Stimulated activated CD4-positive, alpha-beta T cell treated with anti-CD3 and anti-CD28 coated beads, Interleukin-12 subunit alpha, Interleukin-12 subunit beta, amount 100 ng/mL, for 24 hours (primary cell): ENCODE data around the gene ZNF511.

Source experiments
- DNase-seq, 2 experiments: peaks; one replicate each; pipeline ENCODE4 v3.0.0-alpha.2; 2020; ENCODE audit warnings: low read depth in 2 of 2

ZNF511 gene

DNA sequence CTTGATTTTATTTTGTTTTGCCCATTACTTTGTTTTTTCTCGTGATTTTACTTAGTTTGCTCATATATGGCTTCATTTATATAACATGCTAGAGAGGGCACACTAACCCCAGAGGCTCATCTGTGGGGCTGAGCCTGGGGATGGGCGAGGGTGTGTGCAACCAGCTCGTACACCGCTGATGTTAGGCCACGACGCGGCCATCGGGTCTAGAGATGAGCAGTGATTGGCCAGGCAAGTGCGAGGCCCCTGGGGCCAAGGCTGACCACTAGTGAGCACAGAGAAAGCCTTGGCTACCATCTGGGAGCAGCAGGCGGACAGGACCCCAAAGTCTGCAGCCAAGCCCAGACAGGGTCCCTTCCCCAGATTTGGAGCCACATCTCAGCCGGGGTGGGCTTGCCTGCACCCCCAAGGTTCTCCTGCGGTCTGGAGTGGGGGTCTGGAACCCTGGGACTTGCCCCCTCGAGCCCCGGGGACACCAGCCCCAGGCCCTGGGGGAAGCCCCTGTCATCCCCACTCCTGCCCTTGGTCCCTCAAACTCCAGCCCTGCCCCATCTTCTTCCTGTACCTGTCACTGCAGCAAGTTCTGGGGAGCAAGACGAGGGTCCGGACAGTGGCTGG is 45.4 kb downstream of the ZNF511 start:
- DNase-seq, result no peak

DNA sequence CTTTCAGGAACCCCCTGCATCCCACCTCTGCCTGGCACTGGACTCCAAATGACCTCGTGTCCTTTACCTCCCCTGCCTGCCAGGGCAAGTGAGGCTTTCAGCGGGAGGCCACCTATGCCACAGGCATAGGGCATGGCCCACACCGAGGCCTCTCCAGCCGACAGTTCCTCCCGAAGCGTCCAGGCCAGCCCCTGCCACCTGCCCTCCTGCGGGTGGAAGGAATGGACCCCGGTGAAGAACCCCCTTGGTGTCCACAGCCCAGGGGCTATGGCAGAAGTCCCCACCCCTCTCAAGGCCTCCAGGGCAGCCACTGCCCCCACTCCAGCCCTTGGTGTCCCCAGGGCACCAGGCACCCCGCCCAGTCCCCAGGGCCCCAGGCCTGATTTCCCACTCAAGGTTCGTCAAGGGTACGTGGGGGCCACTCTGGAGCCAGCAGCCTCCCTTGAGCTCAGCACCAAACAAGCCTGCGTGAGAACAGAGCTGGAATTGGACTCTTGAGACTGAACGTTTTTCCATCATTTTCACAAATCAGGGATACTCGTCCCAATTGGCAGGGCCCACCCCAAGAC is 46.0 kb downstream of the ZNF511 start:
- no peak for DNase-seq

DNA sequence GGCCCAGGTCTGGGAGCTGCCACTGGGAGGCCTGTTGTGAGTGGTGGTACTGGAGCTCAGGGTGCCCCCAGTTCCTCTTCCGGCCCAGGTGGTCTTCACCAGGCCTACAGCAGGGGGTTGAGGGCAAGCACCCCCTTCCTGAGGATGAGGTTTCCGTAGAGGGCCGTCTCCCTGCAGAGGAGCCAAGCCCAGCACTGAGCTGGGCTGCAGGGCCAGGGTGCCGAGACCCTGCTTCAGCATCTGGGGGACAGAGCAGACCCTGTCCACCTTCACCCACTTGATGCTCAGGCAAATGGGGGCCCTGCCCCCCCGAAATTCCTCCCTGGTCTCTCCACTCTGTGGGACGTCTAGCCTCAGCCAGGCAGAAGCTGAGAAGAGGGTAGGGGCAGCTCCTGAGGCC is 46.6 kb downstream of the ZNF511 start:
- DNase-seq, result no peak

DNA sequence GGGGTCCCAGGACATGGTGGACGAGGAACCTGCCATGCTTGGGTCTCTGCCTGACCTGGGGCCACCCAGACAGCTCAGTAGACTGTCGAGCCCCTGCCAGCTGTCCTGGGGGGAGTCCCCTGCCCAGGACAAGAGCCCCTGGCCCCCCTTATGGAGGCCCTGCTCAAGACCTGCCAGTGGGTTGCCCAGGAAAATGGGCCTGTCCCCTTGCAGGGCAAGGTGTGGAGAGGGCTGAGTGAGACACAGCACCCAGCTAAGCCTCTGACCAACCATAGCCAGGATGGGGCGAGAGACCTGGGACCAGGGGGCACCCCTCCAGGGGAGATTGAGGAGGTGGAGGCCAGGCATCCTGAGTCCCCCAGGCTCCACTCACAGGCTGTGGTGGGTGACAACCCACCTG is 47.3 kb downstream of the ZNF511 start:
- DNase-seq, result no peak

- no peak for DNase-seq
Observed at GRCh38 chr10:133356549-133357284, 48.0 kb downstream of the ZNF511 start.

- DNase-seq, result peak; percentile 56 to 64
Observed at GRCh38 chr10:133357285-133358161, 48.8 kb downstream of the ZNF511 start, which contains the start of gene FUOM. Gene FUOM (minus strand): TSS chr10:133358019. CDS start chr10:133358007, 12 bp downstream.

- DNase-seq, result no peak
Observed at GRCh38 chr10:133358162-133358924, 49.6 kb downstream of the ZNF511 start.

DNA sequence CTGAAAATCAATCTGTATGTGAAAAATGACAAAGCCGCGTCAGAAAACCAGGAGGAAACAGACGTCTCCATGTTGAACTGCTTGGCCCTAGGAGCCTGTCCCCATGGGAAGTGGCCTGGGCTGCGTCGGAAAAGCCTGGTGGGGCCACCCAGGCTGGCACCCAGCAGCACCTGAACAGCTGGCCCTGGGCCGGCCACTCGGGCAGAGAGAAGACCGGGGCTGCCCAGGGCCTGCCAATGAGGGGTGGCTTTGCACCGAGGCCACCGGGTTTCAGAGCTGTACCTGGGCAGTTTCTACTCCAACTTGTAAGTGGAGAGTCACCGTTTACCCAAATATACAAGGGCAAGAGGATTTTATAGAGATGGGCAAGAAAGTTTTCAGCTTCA is 50.2 kb downstream of the ZNF511 start:
- DNase-seq, result no peak

- no peak for DNase-seq
Observed at GRCh38 chr10:133359554-133359971, 50.8 kb downstream of the ZNF511 start.

GRCh38 chr10:133359972-133360610 is 51.4 kb downstream of the ZNF511 start:
- no peak for DNase-seq

- DNase-seq, result no peak
Observed at GRCh38 chr10:133361227-133361626, 52.5 kb downstream of the ZNF511 start.

DNA sequence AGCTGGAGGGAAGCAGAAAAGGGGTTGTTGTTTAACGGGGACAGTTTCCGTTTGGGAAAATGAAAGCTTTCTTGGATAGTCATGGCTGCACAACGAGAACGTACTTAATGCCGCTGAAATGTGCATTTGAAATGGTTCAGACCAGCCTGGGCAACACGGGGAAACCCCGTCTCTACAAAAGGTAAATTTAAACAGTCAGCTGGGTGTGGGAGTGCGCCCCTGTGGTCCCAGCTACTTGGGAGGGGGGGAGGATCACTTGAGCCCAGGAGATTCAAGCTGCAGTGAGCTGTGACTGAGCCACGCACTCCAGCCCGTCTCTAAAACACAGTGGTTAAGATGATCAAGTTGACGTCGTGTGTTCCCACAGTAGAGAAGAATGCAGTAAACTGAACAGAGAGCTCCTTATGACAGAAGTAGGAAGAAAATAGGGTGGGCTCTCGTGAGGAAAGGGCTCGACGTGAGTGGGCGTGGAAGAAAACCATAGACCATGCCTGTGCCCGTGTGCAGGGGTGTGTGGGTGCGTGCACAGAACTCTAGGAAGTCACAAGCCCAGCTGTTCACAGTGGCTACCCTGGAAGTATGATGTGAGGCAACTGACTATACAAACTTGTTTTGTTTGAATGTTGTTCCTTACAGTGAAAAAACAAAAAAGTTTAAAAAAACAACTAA is 53.2 kb downstream of the ZNF511 start:
- DNase-seq, result no peak
